HG03064 (cell line): ENCODE results near the gene SFTPD.

Experiments used
- ATAC-seq: cut with Tn5 transposase; IDR thresholded peaks from one replicate; pipeline ENCODE4 v1.9.1; 2021; ENCODE audit warnings: low read depth; ENCODE audit not compliant: unreplicated experiment

SFTPD gene

GRCh38 chr10:79946271-79947082 is 2.4 kb downstream of the SFTPD start:
- ATAC-seq, result no peak

GRCh38 chr10:79944428-79945395 is 4.2 kb downstream of the SFTPD start:
- no peak for ATAC-seq

DNA sequence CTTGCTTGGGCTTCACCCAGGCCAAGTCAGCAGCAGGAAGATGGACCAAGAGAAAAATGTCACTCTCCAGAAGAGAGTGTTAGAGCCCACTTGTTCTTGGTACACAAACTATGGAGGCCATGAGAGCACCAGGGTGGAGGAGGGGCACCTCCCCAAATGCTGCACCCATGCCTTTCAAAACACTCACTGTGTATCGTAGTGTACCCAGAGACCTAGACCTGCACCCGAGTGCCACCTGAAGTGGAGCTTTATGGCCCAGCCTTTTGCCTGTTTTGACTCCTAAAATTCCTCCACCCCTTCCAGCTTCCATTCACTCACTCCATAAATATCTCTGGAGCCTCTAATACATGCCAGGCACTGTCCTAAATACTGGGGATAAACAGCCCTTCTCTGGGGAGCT is 5.0 kb downstream of the SFTPD start:
- ATAC-seq, result no peak

GRCh38 chr10:79942261-79943185 is 6.4 kb downstream of the SFTPD start:
- ATAC-seq, result no peak

- no peak for ATAC-seq
Observed at GRCh38 chr10:79941585-79942210, 7.2 kb downstream of the SFTPD start.

DNA sequence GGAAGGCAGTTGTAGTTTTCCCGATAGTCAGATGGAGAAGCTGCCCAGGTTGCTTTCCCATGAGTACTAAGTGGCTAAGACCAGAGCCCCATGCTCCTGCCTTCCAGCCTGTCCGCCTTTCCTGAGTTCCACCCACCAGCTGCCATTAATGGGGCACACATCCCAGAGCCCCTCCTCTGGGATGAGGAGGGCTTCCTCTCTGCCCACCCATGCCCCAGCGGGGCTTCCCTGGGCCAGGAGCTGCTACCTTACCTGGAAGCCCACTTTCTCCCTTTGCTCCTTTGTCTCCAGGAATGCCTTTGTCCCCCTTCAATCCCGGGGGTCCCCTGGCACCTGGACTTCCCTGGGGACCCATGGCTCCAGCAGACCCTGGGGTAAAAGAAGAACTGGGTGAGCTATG is 7.8 kb downstream of the SFTPD start:
- ATAC-seq, result no peak

DNA sequence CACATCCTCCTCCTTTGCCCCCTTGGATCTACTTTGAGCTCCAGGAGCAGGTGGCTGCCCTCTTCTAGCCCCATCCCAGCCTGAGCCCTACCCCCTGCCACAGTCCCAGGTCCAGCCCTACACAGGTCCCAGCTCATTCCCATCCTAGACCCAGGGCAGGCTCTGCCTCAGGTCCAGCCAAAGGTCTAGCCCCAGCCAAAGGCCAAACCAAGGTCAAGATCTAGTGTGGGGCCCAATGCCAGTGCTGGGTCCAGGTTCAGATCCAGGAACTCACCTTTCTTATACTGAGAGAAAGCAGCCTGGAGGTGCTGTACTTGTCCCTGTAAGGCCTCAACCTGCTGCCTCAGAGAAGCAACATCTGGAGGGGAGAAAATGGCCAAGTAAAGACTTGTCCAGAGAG is 8.5 kb downstream of the SFTPD start:
- no peak for ATAC-seq

GRCh38 chr10:79939969-79940368 is 8.9 kb downstream of the SFTPD start:
- ATAC-seq, result no peak

DNA sequence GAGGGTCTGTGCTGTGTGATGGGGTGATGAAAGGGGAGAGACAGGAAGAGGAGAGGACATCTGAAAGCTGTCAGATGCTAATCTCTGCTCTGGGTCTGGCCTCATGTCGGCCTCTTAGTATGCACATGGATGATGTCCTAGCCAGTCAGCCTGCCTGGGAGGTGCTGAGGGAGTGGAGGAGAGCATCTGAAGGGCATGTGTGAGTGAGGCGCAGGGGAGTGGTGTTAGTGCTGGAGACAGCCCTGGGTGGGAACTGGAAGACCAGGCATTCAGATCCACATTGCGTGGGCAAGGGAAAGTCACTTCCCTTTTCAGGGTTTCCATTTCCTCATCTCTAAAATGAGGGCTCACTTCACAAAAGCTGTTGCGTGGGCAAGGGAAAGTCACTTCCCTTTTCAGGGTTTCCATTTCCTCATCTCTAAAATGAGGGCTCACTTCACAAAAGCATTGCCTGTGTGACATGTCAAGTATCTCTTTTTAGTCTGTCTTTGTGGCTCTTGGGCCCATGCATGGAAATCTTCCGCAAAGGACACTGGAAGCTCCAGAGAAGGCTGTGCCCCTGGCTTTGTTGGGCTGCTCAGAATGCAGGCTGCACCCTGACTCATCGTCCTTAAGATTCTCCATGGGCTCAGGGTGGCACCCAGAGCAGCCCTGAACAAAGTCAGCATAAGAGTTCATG is 10.0 kb downstream of the SFTPD start:
- no peak for ATAC-seq

DNA sequence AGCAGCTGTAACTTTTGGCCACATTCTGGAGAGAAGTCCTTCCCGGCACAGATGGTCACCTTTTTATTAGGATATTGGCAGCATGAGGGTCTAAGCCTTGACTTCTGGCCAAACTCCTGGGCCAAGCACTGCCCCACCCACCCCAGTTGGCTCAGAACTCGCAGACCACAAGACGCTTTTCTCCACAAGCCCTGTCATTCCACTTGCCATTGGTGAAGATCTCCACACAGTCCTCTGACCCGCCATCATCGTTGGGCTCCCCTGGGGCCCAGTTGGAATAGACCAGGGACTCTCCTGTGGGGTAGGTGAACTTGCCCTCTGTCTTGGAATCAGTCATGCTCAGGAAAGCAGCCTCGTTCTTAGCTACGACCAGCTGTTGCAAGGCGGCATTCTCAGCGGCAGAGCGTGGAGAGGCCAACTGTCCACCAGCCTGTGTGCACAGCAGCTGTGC is 11.2 kb downstream of the SFTPD start:
- ATAC-seq, result no peak

DNA sequence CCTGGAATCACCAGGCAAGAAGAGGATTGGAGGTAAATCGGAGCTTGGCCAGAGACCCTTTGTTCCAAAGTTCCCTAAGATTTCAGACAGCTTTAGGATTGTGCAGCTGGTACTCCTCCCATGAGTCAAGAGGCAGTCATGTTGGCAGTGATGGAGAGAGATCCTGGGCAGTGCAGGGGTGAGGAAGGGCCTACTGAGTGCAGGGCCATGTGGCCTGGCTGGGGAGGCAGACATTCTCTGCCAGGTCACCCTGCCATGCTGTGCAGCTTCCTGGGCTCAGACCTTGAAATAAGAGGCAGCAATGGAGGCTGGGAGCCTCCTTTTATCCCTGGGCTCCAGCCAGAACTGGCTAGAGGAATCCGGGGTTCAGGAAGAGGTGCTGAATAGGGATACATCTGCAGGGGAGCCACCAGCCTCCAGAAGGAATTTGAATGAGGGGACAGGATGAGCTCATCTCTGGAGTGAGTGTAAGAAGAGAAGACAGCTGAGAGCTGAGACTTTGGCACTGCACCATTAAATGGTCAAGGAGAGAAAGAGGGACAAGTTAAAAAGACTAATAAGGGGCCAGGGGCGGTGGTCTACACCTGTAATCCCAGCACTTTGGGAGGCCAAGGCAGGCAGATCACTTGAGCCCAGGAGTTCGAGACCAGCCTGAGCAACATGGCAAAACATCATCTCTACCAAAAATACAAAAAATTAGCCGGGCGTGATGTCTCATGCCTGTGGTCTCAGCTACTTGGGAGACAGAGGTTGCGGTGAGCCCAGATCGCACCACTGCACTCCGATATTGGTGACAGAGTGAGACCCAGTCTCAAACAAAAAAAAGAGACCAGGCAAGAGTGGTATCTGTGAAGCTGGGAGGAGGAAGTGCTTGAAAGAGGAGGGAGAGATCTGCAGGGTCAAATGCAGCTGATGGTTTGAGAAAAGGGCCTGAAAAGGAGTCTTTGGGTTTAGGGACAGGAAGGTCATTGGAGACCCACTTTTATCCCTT is 12.0 kb downstream of the SFTPD start:
- no peak for ATAC-seq

DNA sequence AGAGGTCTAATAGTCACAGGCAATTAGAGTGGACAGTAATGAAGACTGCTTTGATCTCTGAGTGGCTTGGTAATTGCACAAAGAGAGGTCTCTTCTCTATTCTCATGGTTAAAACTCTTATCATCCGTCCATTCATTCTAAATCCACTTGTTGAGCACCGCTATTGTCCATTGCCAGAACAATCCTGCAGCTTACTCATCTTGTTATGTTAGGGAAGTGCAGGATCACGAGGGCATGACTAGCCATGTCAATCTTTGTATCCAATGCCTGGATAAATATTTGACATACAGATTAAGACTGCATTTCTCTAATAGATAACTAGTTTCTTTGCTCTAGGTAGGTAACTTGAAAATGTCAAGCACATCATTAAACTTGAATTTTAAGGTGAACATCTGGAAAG is 14.9 kb downstream of the SFTPD start:
- no peak for ATAC-seq

DNA sequence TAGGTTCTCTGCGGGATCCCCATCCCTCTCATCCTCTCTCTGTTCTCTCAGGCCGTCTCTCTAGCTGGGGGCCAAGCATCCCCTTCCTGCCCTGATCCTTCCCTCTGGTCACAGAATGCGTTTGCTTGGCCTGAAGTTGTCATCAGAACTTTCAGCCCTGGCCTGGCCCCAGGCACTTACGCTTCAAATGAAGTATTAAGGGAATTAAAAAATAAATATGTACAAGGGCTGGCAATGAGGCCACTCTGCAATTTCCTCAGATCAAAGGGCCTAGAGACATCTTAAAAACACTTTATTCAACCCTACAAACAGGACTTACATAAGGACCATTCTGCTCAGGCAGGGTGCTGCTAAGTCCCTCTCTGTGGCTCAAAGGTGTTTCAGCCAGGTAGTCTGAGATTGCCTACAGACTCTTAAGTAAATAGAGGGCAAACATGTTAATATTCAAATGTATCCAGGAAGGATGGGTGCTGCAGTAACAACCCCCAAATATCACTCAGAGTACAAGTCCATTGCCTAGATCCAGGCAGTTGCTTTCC is 16.0 kb downstream of the SFTPD start:
- no peak for ATAC-seq

DNA sequence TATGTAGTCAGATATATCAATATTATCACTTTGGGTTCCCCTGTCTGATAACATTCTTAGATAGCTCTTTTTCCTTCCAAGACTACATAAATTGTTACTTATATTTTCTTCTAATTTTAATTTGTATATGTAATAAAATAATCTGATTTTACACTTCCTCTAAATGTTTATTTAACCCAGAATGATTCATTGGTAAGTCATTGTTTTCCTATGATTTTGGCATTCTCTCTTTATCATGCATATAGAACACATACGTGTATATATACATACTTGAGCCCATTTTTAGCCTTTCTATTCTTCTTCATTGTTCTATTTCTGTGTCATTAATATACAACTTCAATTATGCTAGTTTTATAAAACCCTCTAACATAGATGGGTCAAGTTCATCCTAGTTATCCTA is 16.6 kb downstream of the SFTPD start:
- no peak for ATAC-seq

- no peak for ATAC-seq
Observed at GRCh38 chr10:79930751-79931150, 18.2 kb downstream of the SFTPD start.

- no peak for ATAC-seq
Observed at GRCh38 chr10:79930267-79930666, 18.6 kb downstream of the SFTPD start.

DNA sequence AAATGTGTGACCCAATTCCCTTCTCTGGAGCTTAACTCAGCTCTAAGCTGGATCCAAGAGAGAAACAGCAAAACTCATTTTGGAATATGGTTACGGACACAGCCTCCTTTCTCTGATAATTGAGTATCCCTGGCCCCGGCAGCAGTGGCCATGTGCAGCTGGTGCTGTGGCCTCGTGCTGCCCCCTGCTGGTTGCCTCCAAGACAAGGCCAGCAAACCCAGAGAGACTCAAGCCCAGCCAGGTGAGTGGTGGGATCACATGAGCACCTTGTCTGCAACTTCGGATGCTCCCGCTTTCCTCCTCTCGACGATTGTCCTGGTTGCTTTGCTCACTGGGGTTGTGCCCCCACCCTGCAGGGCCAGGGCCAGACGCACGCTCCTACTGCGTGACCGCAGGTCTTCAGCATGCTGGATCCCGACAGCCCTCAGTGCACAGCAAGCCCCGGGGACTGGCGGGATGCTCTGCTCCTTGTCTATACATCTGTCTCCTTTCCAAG is 19.4 kb downstream of the SFTPD start:
- peak; percentile 75 for ATAC-seq
